Upper lobe of left lung (tissue), 4 donors: ENCODE results near the gene ERCC6L2.

ENCODE experiments used
- EP300 ChIP-seq, 4 donors: sonication (generic); formaldehyde crosslinking; IDR thresholded peaks; one replicate each; pipeline ENCODE4 v1.5.1; 2017; ENCODE audit warnings: antibody characterized with exemption in 4 of 4, control low read depth in 2 of 4
- POLR2A ChIP-seq, 4 donors: fragments of 450-650 bp; IDR thresholded peaks; one replicate each; pipeline ENCODE4 v1.5.1; 2016 to 2017; ENCODE audit warnings: antibody characterized with exemption in 4 of 4, mild to moderate bottlenecking in 2 of 4
- POLR2AphosphoS5 ChIP-seq, 2 donors: sonication (generic); formaldehyde crosslinking; IDR thresholded peaks; one replicate each; pipeline ENCODE4 v1.5.1; 2017; ENCODE audit warnings: antibody characterized with exemption in 2 of 2
- TF ChIP-seq, protein P1 (sequence below), 6 experiments: fragments of 450-650 bp in 4 of 6; fragments of 200-600 bp in 2 of 6; sonication (generic) in 2 of 6; IDR thresholded peaks; one replicate each; pipeline ENCODE4 v1.5.1; 2016 to 2019; ENCODE audit warnings: antibody characterized with exemption in 6 of 6

GRCh38 chr9:95978106-95978505 lies 102.6 kb downstream of the ERCC6L2 start:
- TF ChIP-seq POLR2AphosphoS5 (IDR thresholded peaks at IDR 0.05) (no peak), POLR2A (IDR thresholded peaks at IDR 0.05) (no peak), EP300 (IDR thresholded peaks at IDR 0.05) (no peak)
- TF ChIP-seq, protein P1, sequence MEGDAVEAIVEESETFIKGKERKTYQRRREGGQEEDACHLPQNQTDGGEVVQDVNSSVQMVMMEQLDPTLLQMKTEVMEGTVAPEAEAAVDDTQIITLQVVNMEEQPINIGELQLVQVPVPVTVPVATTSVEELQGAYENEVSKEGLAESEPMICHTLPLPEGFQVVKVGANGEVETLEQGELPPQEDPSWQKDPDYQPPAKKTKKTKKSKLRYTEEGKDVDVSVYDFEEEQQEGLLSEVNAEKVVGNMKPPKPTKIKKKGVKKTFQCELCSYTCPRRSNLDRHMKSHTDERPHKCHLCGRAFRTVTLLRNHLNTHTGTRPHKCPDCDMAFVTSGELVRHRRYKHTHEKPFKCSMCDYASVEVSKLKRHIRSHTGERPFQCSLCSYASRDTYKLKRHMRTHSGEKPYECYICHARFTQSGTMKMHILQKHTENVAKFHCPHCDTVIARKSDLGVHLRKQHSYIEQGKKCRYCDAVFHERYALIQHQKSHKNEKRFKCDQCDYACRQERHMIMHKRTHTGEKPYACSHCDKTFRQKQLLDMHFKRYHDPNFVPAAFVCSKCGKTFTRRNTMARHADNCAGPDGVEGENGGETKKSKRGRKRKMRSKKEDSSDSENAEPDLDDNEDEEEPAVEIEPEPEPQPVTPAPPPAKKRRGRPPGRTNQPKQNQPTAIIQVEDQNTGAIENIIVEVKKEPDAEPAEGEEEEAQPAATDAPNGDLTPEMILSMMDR (IDR thresholded peaks at IDR 0.05), result no peak
